PC-9 (cell line): ENCODE measurements around the gene ZNF831. TPM values are rescaled to one million over a fixed set of nuclear protein-coding genes. Genes with fewer than 3 reads are reported as not detected.

Experiments
- BruUV-seq: library from RNA; stranded (reverse); fragments of 400-500 nt; replicated peaks from 2 replicates; lab custom pipeline; 2021; lab: Mats Ljungman, UMichigan
- CTCF ChIA-PET: fragments of 300-600 bp; sonication (Branson Sonifier 250); formaldehyde crosslinking; loops from one replicate; lab custom pipeline; 2022; ENCODE audit warnings: antibody characterized with exemption; lab: Charles Lee
- POLR2A ChIA-PET: fragments of 300-600 bp; sonication (Branson Sonifier 250); formaldehyde crosslinking; loops from one replicate; lab custom pipeline; 2022; ENCODE audit warnings: antibody characterized with exemption; ENCODE audit not compliant: unreplicated experiment; lab: Charles Lee
- DNase-seq, 2 experiments: peaks; one replicate each; pipeline versions ENCODE4 v3.0.0 to v3.0.0-alpha.2; 2015 to 2022; ENCODE audit warnings: mixed read lengths in 1 of 2
- H2AFZ ChIP-seq: fragments of 200-600 bp; sonication (generic); 2 replicates; pipeline ENCODE4 v1.8.1; 2017; ENCODE audit warnings: antibody characterized with exemption
- H3F3A ChIP-seq: fragments of 200-600 bp; sonication (generic); 2 replicates; pipeline ENCODE4 v1.8.1; 2017; ENCODE audit warnings: antibody characterized with exemption, mild to moderate bottlenecking, low read depth; ENCODE audit not compliant: insufficient read depth
- H3K27ac ChIP-seq: fragments of 200-600 bp; sonication (generic); 2 replicates; pipeline ENCODE4 v1.6.1; 2016; ENCODE audit warnings: mixed run types
- H3K27me3 ChIP-seq: fragments of 200-600 bp; sonication (generic); 2 replicates; pipeline ENCODE4 v1.6.1; 2016; ENCODE audit warnings: low read depth, mixed run types; ENCODE audit not compliant: insufficient read depth
- H3K36me3 ChIP-seq: fragments of 200-600 bp; sonication (generic); 2 replicates; pipeline ENCODE4 v1.6.1; 2016; ENCODE audit warnings: low read depth, mixed run types
- H3K4me1 ChIP-seq: fragments of 200-600 bp; sonication (generic); replicated peaks from 2 replicates; pipeline ENCODE4 v1.6.1; 2016; ENCODE audit warnings: mixed run types; ENCODE audit not compliant: insufficient read depth
- H3K4me2 ChIP-seq: fragments of 200-600 bp; sonication (generic); 2 replicates; pipeline ENCODE4 v1.6.1; 2017; ENCODE audit warnings: mixed run types
- H3K4me3 ChIP-seq: fragments of 200-600 bp; sonication (generic); 2 replicates; pipeline ENCODE4 v1.6.1; 2016; ENCODE audit warnings: mixed run types
- H3K79me2 ChIP-seq: fragments of 200-600 bp; sonication (generic); 2 replicates; pipeline ENCODE4 v1.6.1; 2017; ENCODE audit warnings: low read depth, mixed run types
- H3K9me2 ChIP-seq: fragments of 200-600 bp; sonication (generic); 2 replicates; pipeline ENCODE4 v1.8.1; 2017; ENCODE audit warnings: mild to moderate bottlenecking; ENCODE audit not compliant: insufficient read depth
- H3K9me3 ChIP-seq: fragments of 200-600 bp; sonication (generic); 2 replicates; pipeline ENCODE4 v1.8.1; 2016; ENCODE audit warnings: low read depth; ENCODE audit not compliant: insufficient read depth
- H4K20me1 ChIP-seq: fragments of 200-600 bp; sonication (generic); 2 replicates; pipeline ENCODE4 v1.8.1; 2017; ENCODE audit not compliant: insufficient read depth
- EZH2 ChIP-seq: fragments of 200-600 bp; sonication (generic); IDR thresholded peaks from 2 replicates; pipeline ENCODE4 v1.8.0; 2017; ENCODE audit warnings: antibody characterized with exemption, low read depth
- intact Hi-C: fragments of 100-400 bp; cut with micrococcal nuclease; formaldehyde crosslinking; loops from one replicate; pipeline ENCODE4 v1.10.0; 2022; ENCODE audit not compliant: unreplicated experiment
- total RNA-seq: library from RNA; stranded (reverse); gene quantifications from 2 replicates; pipeline ENCODE4 v1.2.3, GENCODE V29; 2021
- TF ChIP-seq, protein P1 (sequence below): fragments of 200-600 bp; sonication (generic); conservative IDR thresholded peaks from 2 replicates; pipeline ENCODE4 v1.6.1; 2017; ENCODE audit warnings: mixed run types, antibody characterized with exemption, mild to moderate bottlenecking, moderate library complexity

ZNF831 gene
- total RNA-seq, 1 experiment from 2014 or later = not detected

GRCh38 chr20:59165891-59166709 lies 2.5 kb downstream of the ZNF831 start:
- intact Hi-C loops = no loop called here
- ChIA-PET CTCF (no interaction called here), POLR2A (no interaction called here)
- Histone ChIP-seq H3K27ac (no peak overlapping the region), H3K9me3 (no peaks in the 10 kb centered on the region), H3K4me3 (no peak overlapping the region), H3K27me3 (peaks cover 99% of the 10 kb centered on the region), H2AFZ (no peak overlapping the region), H3F3A (no peaks in the 10 kb centered on the region), H3K79me2 (no peaks in the 10 kb centered on the region), H3K36me3 (no peaks in the 10 kb centered on the region), H4K20me1 (no peaks in the 10 kb centered on the region), H3K9me2 (no peaks in the 10 kb centered on the region), H3K4me1 (no peaks in the 10 kb centered on the region), H3K4me2 (no peak overlapping the region)
- DNase-seq = no peak
- TF ChIP-seq, protein P1, sequence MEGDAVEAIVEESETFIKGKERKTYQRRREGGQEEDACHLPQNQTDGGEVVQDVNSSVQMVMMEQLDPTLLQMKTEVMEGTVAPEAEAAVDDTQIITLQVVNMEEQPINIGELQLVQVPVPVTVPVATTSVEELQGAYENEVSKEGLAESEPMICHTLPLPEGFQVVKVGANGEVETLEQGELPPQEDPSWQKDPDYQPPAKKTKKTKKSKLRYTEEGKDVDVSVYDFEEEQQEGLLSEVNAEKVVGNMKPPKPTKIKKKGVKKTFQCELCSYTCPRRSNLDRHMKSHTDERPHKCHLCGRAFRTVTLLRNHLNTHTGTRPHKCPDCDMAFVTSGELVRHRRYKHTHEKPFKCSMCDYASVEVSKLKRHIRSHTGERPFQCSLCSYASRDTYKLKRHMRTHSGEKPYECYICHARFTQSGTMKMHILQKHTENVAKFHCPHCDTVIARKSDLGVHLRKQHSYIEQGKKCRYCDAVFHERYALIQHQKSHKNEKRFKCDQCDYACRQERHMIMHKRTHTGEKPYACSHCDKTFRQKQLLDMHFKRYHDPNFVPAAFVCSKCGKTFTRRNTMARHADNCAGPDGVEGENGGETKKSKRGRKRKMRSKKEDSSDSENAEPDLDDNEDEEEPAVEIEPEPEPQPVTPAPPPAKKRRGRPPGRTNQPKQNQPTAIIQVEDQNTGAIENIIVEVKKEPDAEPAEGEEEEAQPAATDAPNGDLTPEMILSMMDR = no peak
- TF ChIP-seq EZH2 = no peak
- BruUV-seq = no TSS peak

- no TSS peak for BruUV-seq
Measured at GRCh38 chr20:59170406-59171349, 7.1 kb downstream of the ZNF831 start.

DNA sequence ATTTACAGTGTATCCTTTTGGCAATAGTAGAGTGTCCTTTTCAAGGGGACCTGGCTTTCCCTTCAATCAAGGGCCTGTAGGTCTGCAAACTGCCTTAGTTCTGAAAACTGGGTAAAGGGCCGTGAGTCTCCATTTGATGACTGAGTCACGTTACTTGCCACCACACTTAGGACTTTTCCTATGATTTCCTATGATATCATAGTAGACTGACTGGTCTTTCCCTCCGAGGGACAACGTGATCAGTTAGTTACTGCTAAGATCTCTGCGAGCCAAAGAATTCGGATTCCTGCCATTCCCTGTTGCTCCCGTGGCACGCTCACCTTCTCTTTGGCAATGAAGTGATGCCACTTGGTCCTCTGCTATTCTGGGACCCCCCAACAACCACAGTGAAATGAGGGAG lies 8.4 kb downstream of the ZNF831 start:
- intact Hi-C loops = no loop called here
- Histone ChIP-seq H3F3A (no peaks in the 10 kb centered on the region), H3K9me2 (no peaks in the 10 kb centered on the region), H3K27me3 (peaks cover 98% of the 10 kb centered on the region), H2AFZ (no peak overlapping the region), H3K4me2 (no peak overlapping the region), H4K20me1 (no peaks in the 10 kb centered on the region), H3K36me3 (no peaks in the 10 kb centered on the region), H3K4me1 (no peaks in the 10 kb centered on the region), H3K27ac (no peak overlapping the region), H3K4me3 (no peak overlapping the region), H3K9me3 (no peaks in the 10 kb centered on the region), H3K79me2 (no peaks in the 10 kb centered on the region)
- BruUV-seq = no TSS peak
- ChIA-PET CTCF (no interaction called here), POLR2A (no interaction called here)
- DNase-seq = no peak
- TF ChIP-seq, protein P1 = no peak
- no peak for TF ChIP-seq EZH2

More at GRCh38 chr20:59170406-59171349, 7.1 kb downstream of the ZNF831 start:
- Histone ChIP-seq H3K4me1 (no peaks in the 10 kb centered on the region), H3K27ac (no peak overlapping the region), H3K4me3 (no peak overlapping the region), H3K79me2 (no peaks in the 10 kb centered on the region), H3K36me3 (no peaks in the 10 kb centered on the region), H3K27me3 (peaks cover 98% of the 10 kb centered on the region), H3F3A (no peaks in the 10 kb centered on the region), H4K20me1 (no peaks in the 10 kb centered on the region), H3K9me3 (no peaks in the 10 kb centered on the region), H3K4me2 (no peak overlapping the region), H2AFZ (no peak overlapping the region), H3K9me2 (no peaks in the 10 kb centered on the region)
- TF ChIP-seq, protein P1 = no peak
- TF ChIP-seq EZH2 = no peak
- POLR2A ChIA-PET = no interaction called here
- CTCF ChIA-PET = no interaction called here
- no peak for DNase-seq
- intact Hi-C loops = no loop called here
